GM18526 (cell line): ENCODE measurements around the gene ZMIZ2.

ENCODE experiments used
- POLR2A ChIP-seq: IDR thresholded peaks from 3 replicates; pipeline ENCODE4 v1.6.1; 2011; ENCODE audit not compliant: insufficient read length; ENCODE audit errors: extremely low read depth

The ZMIZ2 gene

GRCh38 chr7:44750424-44750823 lies 1.8 kb downstream of the ZMIZ2 start:
- no peak for TF ChIP-seq POLR2A

GRCh38 chr7:44750921-44751571 lies 2.4 kb downstream of the ZMIZ2 start:
- TF ChIP-seq POLR2A = peak; percentile 62

- no peak for TF ChIP-seq POLR2A
Observed at GRCh38 chr7:44752822-44753221, 4.2 kb downstream of the ZMIZ2 start.

GRCh38 chr7:44754802-44755697 lies 6.4 kb downstream of the ZMIZ2 start:
- TF ChIP-seq POLR2A = no peak

- no peak for TF ChIP-seq POLR2A
Observed at GRCh38 chr7:44755698-44756627, 7.3 kb downstream of the ZMIZ2 start.

GRCh38 chr7:44756904-44757303 lies 8.3 kb downstream of the ZMIZ2 start:
- TF ChIP-seq POLR2A = no peak

GRCh38 chr7:44757311-44757710 lies 8.7 kb downstream of the ZMIZ2 start:
- TF ChIP-seq POLR2A = no peak

- TF ChIP-seq POLR2A = no peak
Observed at GRCh38 chr7:44757739-44758138, 9.1 kb downstream of the ZMIZ2 start.

- TF ChIP-seq POLR2A = no peak
Observed at GRCh38 chr7:44759246-44759645, 10.6 kb downstream of the ZMIZ2 start.

GRCh38 chr7:44760034-44760580 lies 11.5 kb downstream of the ZMIZ2 start:
- TF ChIP-seq POLR2A = no peak

GRCh38 chr7:44761207-44762161 lies 12.8 kb downstream of the ZMIZ2 start:
- no peak for TF ChIP-seq POLR2A

GRCh38 chr7:44762300-44762699 lies 13.7 kb downstream of the ZMIZ2 start:
- no peak for TF ChIP-seq POLR2A

- no peak for TF ChIP-seq POLR2A
Observed at GRCh38 chr7:44762726-44763522, 14.3 kb downstream of the ZMIZ2 start.
